Superior temporal gyrus (tissue), 1 donor: Measurements from ENCODE around the gene MEIOSIN.

Source experiments
- DNase-seq: peaks from one replicate; pipeline ENCODE4 v3.0.0-alpha.2; 2016; ENCODE audit errors: extremely low spot score

Gene MEIOSIN

GRCh38 chr19:45779231-45780145, 46.2 kb downstream of the MEIOSIN start:
- no peak for DNase-seq

GRCh38 chr19:45780146-45780447, 46.9 kb downstream of the MEIOSIN start:
- no peak for DNase-seq

DNA sequence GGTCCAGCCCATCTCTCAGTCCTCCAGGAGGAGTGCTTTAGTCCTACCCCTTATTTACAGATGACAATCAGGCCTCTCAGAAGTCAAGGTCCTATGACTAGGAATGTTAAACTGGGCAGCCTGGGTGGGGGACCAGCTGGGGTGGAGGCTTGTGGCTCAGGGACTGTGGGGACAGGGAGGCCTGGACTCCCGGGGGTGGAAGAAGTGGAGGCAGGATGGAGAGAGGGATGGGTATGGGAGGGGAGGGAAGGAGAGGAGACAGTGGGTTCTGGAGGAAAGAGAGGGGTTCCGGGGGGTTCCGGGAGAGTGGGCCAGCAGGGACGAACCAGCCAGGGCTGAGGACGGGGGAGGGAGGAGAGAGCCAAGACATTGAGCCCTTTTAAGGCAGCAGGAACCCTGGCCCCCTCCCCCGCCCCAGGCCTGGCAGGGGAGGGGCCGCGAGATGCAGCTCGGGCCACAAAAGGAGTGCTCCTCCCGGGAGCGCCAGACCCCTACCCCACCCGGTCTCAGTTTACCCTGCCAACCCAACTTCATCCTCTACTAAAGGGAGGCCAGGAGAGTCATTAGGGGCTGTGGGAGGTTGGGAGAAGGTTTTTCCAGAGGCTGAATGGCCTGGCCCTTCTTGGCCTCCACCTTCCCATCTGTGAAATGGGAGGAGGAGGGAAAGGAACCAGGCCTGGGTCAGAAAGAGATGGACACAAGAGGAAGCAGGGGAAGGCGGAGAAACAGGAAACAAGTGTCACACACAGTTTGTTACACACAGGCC, 47.4 kb downstream of the MEIOSIN start:
- no peak for DNase-seq

- no peak for DNase-seq
Measured at GRCh38 chr19:45781214-45782161, 48.2 kb downstream of the MEIOSIN start.

- no peak for DNase-seq
Measured at GRCh38 chr19:45782162-45782691, 49.0 kb downstream of the MEIOSIN start, which contains the start of gene DMPK. Gene DMPK (minus strand): TSS chr19:45782490. CDS start chr19:45782352, 138 bp downstream.

GRCh38 chr19:45782820-45783785, 49.9 kb downstream of the MEIOSIN start:
- DNase-seq, result no peak

DNA sequence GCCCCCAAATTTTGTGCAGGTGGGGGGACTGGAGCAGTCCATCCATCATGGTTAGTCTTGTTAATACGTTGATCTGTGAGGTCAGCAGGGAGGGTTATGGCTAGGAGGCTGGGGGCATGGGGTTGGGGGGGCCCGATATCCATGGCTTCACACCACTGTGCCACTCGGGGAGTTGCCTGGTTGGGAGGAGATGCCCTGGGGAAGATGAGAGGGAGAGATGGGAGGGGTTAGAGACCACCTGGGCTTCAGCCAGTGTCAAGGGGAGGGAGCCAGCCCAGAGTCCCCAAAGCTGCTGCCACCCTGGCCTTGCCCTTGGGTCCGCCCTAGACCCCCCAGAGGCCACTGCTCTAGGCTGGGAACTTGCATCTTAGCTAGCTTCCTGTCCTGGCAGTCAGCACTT, 50.9 kb downstream of the MEIOSIN start:
- DNase-seq, result no peak

DNA sequence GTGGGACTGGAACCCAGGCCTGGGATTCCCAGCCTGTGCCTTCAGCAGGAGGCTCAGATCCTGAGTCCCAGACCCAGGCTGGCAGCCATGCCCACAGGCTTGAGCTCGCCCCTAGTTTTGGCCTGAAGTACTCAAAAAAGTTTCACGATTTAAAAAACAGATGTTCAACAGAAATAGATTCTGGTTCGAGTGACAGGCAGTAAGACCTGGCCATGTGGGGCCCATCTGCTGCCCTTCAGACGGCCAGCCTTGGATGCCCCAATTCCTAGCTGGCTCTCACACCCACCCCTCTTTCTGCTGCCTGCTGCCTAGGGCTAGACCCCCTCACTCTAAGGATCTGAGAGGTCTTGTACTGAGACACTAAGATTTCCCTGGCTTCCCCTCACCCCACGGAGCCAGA, 51.9 kb downstream of the MEIOSIN start:
- DNase-seq, result no peak

GRCh38 chr19:45785781-45786532, 52.7 kb downstream of the MEIOSIN start:
- no peak for DNase-seq

DNA sequence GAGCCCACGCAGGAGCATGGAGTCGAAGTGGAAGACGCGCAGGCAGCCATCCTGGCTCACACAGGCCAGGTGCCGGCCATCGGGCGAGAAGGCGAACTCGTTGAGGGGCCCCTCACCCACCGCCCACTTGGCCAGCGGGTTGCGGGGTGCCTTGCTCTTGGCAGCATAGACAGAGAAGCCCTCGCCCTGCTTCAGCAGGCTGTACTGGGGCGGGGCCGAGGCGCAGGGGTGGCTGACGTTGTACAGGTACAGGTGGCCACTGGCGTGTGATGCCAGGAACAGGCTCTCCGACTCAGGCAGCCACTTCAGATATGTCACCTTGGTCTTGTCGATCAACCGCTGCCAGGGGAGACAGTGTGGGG, 53.3 kb downstream of the MEIOSIN start:
- DNase-seq, result no peak

- no peak for DNase-seq
Measured at GRCh38 chr19:45789035-45789786, 56.0 kb downstream of the MEIOSIN start.

- DNase-seq, result no peak
Measured at GRCh38 chr19:45790942-45791341, 57.7 kb downstream of the MEIOSIN start.

DNA sequence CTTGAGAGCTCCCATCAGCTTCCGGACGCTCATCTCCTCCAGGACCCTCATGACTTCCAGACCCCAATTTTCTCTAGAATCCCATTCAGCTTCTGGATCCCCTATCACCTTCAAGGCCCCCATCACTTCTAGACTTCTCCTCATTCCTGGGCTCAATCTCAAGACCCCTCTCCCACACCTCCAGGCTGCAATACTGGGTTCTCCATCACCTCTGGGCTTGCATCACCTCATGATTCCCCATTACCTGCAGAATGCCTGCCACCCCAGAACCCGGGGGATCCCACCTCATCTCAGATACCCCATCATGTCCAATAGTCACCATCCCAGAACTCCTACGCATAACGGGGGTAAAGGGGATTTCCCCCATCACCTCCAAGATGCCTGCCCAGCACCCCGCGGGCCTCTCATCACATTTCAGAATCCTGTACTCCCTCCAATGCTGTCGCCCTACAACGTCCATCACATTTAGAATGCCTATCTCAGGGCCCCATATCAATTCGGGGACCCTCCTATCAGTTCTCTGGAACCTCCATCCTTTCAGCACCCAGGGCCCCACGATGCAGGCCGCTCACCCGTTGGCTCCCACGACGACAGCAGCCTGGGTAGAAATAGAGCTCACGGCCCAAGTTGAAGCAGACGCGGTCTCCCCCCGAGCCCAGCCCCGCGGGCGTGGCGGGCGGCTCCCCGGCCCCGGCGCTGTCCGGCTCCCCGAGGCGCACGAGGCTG, 58.7 kb downstream of the MEIOSIN start:
- no peak for DNase-seq

DNA sequence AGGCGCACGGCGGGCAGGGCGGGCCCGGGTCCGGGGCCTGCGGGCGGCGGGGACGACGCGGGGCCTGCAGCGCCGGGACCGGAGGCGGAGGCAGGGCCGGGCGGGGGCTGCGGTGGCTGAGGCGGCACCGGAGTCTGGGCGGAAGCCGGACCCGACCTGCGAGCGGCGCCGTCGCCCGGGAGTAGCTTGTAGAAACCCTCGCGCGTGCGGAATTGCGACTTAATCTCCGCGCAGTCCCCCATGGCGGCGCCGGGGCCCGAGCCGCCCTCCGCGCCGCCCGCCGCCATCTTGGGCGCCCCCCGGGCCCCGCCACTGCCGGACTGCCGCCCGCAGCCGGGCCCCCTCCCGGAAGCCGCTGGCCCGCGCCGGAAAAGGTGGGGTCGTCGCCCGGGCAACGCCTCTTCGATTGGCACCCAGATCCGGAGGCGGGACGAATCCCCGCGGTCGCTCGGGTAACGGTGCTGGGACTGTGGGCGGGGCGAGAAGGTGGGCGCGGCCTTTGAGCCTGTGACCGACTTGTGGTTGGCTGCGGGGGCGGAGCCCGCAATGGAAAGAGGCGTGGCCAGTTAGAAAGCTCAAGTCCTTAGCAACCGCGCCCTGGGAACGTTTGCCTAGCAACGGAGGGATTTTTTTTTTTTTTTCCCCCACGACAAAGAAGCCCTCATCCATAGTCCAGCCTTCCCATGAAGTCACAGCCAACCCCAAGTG, 59.4 kb downstream of the MEIOSIN start, which contains the start of gene DMWD:
DMWD (minus strand) TSS at position 376 of the 708 bp plus-strand sequence; CDS start at position 287, 89 bp downstream.
- peak; percentile 99 for DNase-seq

DNA sequence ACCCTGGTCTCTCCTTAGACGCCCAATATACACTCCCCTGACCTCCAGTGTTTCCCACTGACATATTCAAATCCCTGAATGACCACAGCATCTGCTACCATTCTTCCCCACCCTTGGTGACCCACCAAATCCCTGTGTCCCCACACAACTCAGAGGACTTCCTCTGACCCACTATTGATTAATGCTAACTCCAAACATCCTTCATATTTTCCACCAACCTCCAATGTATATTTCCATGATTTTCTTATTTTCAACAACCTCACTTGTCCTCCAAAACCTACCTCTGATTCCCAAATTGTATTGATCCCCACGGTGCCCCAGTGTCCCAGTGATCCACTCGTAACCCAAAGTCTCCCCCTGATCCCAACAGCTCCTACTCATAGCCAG, 59.9 kb downstream of the MEIOSIN start:
- DNase-seq, result no peak

DNA sequence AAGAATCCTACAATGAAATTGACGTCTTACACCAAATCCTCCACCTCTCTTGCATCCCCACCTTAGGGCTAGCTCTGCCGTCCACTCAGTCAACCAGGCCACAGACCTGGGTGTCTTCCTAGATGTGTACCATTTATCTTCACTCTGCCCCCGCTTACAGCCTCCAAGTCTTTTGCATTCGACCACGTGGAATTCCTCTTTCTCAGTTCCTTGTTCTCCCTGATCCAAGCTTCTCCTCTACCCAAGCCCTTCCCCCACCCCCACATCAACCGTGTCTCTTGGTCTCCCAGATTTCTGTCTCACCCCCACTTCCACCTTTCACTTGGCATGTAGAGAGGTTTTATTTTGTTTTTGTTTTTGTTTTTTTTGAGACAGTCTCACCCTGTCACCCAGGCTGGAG, 60.6 kb downstream of the MEIOSIN start:
- DNase-seq, result no peak

DNA sequence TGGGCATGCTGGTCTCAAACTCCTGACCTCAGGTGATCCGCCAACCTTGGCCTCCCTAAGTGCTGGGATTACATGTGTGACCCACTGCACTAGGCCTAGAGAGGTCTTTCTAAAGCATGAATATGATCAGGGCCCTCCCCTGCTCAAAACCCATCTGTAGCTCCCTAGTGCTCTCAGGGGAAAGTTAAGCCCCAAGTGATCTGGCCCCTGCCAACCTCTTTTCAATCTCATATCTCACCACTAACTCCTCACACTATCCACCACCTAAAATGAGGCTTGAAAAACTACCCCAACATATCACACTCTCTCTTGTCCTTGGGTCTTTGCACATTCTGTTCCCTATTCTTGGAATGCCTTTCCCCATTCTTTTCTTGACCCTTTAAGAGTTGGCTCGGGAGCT, 61.4 kb downstream of the MEIOSIN start:
- DNase-seq, result no peak
